ENCODE measurements around the gene PAPSS1. TPM values are rescaled to one million over a fixed set of nuclear protein-coding genes. Genes with fewer than 3 reads are reported as not detected.

PAPSS1 gene
- total RNA-seq, 2 donors from 2014 or later, result 128 to 164 TPM

DNA sequence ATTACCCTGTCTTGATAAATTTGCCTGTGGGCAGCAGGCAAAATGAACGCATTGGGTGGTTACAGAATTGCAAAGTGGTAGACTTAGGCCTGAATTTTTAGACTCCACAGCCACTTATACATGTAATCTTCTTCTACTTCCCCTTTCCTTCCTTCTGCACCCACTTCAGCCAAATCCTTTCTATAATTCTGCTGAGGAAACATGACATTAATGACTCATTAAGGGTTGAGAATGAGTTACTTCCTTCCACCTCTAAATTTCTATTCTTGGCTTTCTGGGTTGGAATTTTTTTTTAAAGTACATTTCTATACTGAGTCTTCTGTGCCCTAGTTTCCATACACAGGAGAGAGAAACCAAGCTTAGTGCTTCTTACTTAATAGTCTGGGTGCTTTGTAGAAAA lies 10.1 kb downstream of the PAPSS1 start:
- H3K9me3 Mint-ChIP-seq, result peaks cover 29% of the 10 kb centered on the region
- Histone ChIP-seq H3K9ac (ENCODE audit: extremely low read depth, low read length, poor library complexity, severe bottlenecking) (no peak overlapping the region), H3K4me3 (ENCODE audit: low read length) (no peak overlapping the region), H3K36me3 (ENCODE audit: control insufficient read depth, insufficient read depth, low read length) (peaks cover 16% of the 10 kb centered on the region), H3K9me3 (ENCODE audit: control insufficient read depth, low read length) (peaks cover 36% of the 10 kb centered on the region), H3K4me1 (ENCODE audit: control insufficient read depth, insufficient read depth, low read length) (no peaks in the 10 kb centered on the region), H3K27ac (ENCODE audit: low read depth, low read length) (no peak overlapping the region), H3K27me3 (ENCODE audit: control insufficient read depth, insufficient read depth, low read length, poor library complexity, severe bottlenecking) (no peaks in the 10 kb centered on the region)
- WGBS, 2 experiments (ENCODE audit: insufficient coverage in 1 of 2, insufficient read length in 1 of 2), result 83 to 96% methylated on average over 1 of the region's 1 CpG
- DNase-seq, result no peak
- peaks cover 71% of the 10 kb centered on the region for H3K36me3 Mint-ChIP-seq (ENCODE audit: low read depth)
- TF ChIP-seq, protein P1, sequence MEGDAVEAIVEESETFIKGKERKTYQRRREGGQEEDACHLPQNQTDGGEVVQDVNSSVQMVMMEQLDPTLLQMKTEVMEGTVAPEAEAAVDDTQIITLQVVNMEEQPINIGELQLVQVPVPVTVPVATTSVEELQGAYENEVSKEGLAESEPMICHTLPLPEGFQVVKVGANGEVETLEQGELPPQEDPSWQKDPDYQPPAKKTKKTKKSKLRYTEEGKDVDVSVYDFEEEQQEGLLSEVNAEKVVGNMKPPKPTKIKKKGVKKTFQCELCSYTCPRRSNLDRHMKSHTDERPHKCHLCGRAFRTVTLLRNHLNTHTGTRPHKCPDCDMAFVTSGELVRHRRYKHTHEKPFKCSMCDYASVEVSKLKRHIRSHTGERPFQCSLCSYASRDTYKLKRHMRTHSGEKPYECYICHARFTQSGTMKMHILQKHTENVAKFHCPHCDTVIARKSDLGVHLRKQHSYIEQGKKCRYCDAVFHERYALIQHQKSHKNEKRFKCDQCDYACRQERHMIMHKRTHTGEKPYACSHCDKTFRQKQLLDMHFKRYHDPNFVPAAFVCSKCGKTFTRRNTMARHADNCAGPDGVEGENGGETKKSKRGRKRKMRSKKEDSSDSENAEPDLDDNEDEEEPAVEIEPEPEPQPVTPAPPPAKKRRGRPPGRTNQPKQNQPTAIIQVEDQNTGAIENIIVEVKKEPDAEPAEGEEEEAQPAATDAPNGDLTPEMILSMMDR (conservative IDR thresholded peaks at IDR 0.05), result no peak
- no peak overlapping the region for H3K27ac Mint-ChIP-seq
- no peaks in the 10 kb centered on the region for H3K27me3 Mint-ChIP-seq (ENCODE audit: insufficient read depth)
- peaks cover 15% of the 10 kb centered on the region for H3K4me1 Mint-ChIP-seq
- no peak overlapping the region for H3K4me3 Mint-ChIP-seq

- Histone ChIP-seq H3K4me1 (ENCODE audit: control insufficient read depth, insufficient read depth, low read length) (no peaks in the 10 kb centered on the region), H3K9ac (ENCODE audit: extremely low read depth, low read length, poor library complexity, severe bottlenecking) (no peak overlapping the region), H3K36me3 (ENCODE audit: control insufficient read depth, insufficient read depth, low read length) (peaks cover 14% of the 10 kb centered on the region), H3K27ac (ENCODE audit: low read depth, low read length) (no peak overlapping the region), H3K9me3 (ENCODE audit: control insufficient read depth, low read length) (peaks cover 53% of the 10 kb centered on the region), H3K4me3 (ENCODE audit: low read length) (no peak overlapping the region), H3K27me3 (ENCODE audit: control insufficient read depth, insufficient read depth, low read length, poor library complexity, severe bottlenecking) (no peaks in the 10 kb centered on the region)
- no peak overlapping the region for H3K4me3 Mint-ChIP-seq
- no peaks in the 10 kb centered on the region for H3K27me3 Mint-ChIP-seq (ENCODE audit: insufficient read depth)
- DNase-seq, result no peak
- H3K27ac Mint-ChIP-seq, result no peak overlapping the region
- TF ChIP-seq, protein P1 (conservative IDR thresholded peaks at IDR 0.05), result no peak
- H3K9me3 Mint-ChIP-seq, result peaks cover 45% of the 10 kb centered on the region
- H3K4me1 Mint-ChIP-seq, result peaks cover 8% of the 10 kb centered on the region
- peaks cover 70% of the 10 kb centered on the region for H3K36me3 Mint-ChIP-seq (ENCODE audit: low read depth)
Measured at GRCh38 chr4:107708225-107708624, 11.8 kb downstream of the PAPSS1 start.

- peaks cover 64% of the 10 kb centered on the region for H3K9me3 ChIP-seq (ENCODE audit: control insufficient read depth, low read length)
- no peak for DNase-seq
- H3K27me3 Mint-ChIP-seq (ENCODE audit: insufficient read depth), result no peaks in the 10 kb centered on the region
- no peak overlapping the region for H3K4me3 Mint-ChIP-seq
- H3K9ac ChIP-seq (ENCODE audit: extremely low read depth, low read length, poor library complexity, severe bottlenecking), result no peak overlapping the region
- TF ChIP-seq, protein P1 (conservative IDR thresholded peaks at IDR 0.05), result no peak
- no peaks in the 10 kb centered on the region for H3K27me3 ChIP-seq (ENCODE audit: control insufficient read depth, insufficient read depth, low read length, poor library complexity, severe bottlenecking)
- peak overlapping the region; percentile 66 for H3K4me3 ChIP-seq (ENCODE audit: low read length)
- H3K27ac Mint-ChIP-seq, result no peak overlapping the region
- peaks cover 26% of the 10 kb centered on the region for H3K4me1 Mint-ChIP-seq
- WGBS, 2 experiments (ENCODE audit: insufficient coverage in 1 of 2, insufficient read length in 1 of 2), result 100% methylated on average over 1 of the region's 1 CpG; no CpG with 5 or more reads in 1 of the 2 experiments
- peaks cover 65% of the 10 kb centered on the region for H3K36me3 Mint-ChIP-seq (ENCODE audit: low read depth)
- no peak overlapping the region for H3K27ac ChIP-seq (ENCODE audit: low read depth, low read length)
- H3K4me1 ChIP-seq (ENCODE audit: control insufficient read depth, insufficient read depth, low read length), result no peaks in the 10 kb centered on the region
- H3K36me3 ChIP-seq (ENCODE audit: control insufficient read depth, insufficient read depth, low read length), result peaks cover 14% of the 10 kb centered on the region
- peaks cover 54% of the 10 kb centered on the region for H3K9me3 Mint-ChIP-seq
Measured at GRCh38 chr4:107705742-107706556, 14.1 kb downstream of the PAPSS1 start.

Data from endodermal cell (in vitro differentiated cells).